Measurements from ENCODE around the gene KANK2. TPM values are rescaled to one million over a fixed set of nuclear protein-coding genes. Genes with fewer than 3 reads are reported as not detected.

The KANK2 gene
- total RNA-seq, 4 donors from 2014 or later, result 28.7 to 117 (median 77.7) TPM

GRCh38 chr19:11221082-11221598 is 23.8 kb upstream of the KANK2 start:
- H3K4me3 ChIP-seq (ENCODE audit: low read depth, poor library complexity, severe bottlenecking), result no peak overlapping the region
- DNase-seq (ENCODE audit: low spot score in 2 of 2), result no peak
- intact Hi-C loops (cut with DNase I; ENCODE audit: low total_unique reads), result no loop called here
- WGBS, 2 donors, result 100% methylated on average over 3 of the region's 3 CpGs
- TF ChIP-seq, protein P1, sequence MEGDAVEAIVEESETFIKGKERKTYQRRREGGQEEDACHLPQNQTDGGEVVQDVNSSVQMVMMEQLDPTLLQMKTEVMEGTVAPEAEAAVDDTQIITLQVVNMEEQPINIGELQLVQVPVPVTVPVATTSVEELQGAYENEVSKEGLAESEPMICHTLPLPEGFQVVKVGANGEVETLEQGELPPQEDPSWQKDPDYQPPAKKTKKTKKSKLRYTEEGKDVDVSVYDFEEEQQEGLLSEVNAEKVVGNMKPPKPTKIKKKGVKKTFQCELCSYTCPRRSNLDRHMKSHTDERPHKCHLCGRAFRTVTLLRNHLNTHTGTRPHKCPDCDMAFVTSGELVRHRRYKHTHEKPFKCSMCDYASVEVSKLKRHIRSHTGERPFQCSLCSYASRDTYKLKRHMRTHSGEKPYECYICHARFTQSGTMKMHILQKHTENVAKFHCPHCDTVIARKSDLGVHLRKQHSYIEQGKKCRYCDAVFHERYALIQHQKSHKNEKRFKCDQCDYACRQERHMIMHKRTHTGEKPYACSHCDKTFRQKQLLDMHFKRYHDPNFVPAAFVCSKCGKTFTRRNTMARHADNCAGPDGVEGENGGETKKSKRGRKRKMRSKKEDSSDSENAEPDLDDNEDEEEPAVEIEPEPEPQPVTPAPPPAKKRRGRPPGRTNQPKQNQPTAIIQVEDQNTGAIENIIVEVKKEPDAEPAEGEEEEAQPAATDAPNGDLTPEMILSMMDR (IDR thresholded peaks at IDR 0.05), result no peak
- TF ChIP-seq POLR2A (IDR thresholded peaks at IDR 0.05), result no peak

- intact Hi-C loops (cut with DNase I; ENCODE audit: low total_unique reads), result no loop called here
- WGBS, 2 donors, result 89 to 91% methylated on average over 6 of the region's 6 CpGs
- no peak for TF ChIP-seq POLR2A (IDR thresholded peaks at IDR 0.05)
- TF ChIP-seq, protein P1 (IDR thresholded peaks at IDR 0.05), result no peak
- no peak overlapping the region for H3K4me3 ChIP-seq (ENCODE audit: low read depth, poor library complexity, severe bottlenecking)
- no peak for DNase-seq (ENCODE audit: low spot score in 2 of 2)
Observed at GRCh38 chr19:11214387-11214786, 17.0 kb upstream of the KANK2 start.

GRCh38 chr19:11210656-11210928 is 13.2 kb upstream of the KANK2 start:
- intact Hi-C loops (cut with DNase I; ENCODE audit: low total_unique reads), result no loop called here
- 93 to 94% methylated on average over 1 of the region's 1 CpG for WGBS, 2 donors
- no peak overlapping the region for H3K4me3 ChIP-seq (ENCODE audit: low read depth, poor library complexity, severe bottlenecking)
- no peak for DNase-seq (ENCODE audit: low spot score in 2 of 2)
- TF ChIP-seq POLR2A (IDR thresholded peaks at IDR 0.05), result no peak
- TF ChIP-seq, protein P1 (IDR thresholded peaks at IDR 0.05), result no peak

- WGBS, 2 donors, result 76 to 84% methylated on average over 2 of the region's 2 CpGs
- intact Hi-C loops (cut with DNase I; ENCODE audit: low total_unique reads), result loop anchor here (10.0 kb wide), 1 partner anchor 85 kb away; no protein-coding TSS in a partner anchor
Observed at GRCh38 chr19:11209839-11210655, 12.7 kb upstream of the KANK2 start.

DNA sequence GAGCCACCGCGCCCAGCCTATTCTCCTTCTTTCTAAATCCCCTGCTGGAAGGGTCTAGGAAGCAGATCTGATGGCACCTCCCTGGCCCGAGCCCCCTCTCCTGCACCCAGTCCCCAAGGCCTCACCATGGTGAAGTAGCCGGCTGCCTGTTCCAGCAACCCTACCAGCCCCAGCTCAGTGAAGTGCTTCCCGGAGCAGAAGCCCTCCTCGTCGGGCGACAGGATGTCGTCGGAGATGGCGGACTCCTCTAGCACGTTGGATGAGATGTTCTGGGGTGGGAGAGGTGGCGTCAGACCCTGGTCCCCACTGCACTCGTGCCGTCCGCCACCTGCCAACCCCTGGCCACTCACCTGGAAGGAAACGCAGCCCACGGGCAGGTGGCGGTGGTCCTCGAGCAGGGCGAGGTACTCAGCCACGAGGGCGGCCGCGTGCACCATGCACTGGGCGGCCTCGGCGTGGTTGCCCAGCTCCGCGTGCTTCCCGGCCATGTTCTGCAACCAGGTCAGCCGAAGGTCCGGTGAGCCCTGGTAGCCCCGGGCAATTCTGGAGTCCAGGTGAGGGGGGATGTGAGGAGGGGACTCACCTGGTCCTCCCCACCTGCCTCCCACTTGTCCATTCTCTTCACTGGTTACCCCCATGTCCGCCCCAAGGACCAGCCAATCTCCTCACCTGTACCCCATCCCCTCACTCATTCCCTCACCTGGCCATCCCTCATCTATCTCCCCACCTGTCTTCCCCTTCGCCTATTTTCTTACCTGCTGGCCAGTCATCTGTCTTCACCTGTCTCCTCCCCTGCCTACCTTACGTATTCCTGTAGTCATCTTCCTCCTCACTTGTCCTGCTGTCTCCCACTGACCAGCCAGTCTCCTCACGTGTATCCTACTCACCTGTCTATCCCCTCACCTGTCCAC is 11.5 kb upstream of the KANK2 start:
- WGBS, 2 donors, result 82 to 89% methylated on average over 34 to 38 of the region's 38 CpGs
- intact Hi-C loops (cut with DNase I; ENCODE audit: low total_unique reads), result loop anchor here (10.0 kb wide), 1 partner anchor 84 kb away; no protein-coding TSS in a partner anchor
- H3K4me3 ChIP-seq (ENCODE audit: low read depth, poor library complexity, severe bottlenecking), result no peak overlapping the region
- TF ChIP-seq, protein P1 (IDR thresholded peaks at IDR 0.05), result no peak
- no peak for TF ChIP-seq POLR2A (IDR thresholded peaks at IDR 0.05)
- DNase-seq (ENCODE audit: low spot score in 2 of 2), result no peak

More at GRCh38 chr19:11209839-11210655, 12.7 kb upstream of the KANK2 start:
- no peak for DNase-seq (ENCODE audit: low spot score in 2 of 2)
- TF ChIP-seq, protein P1 (IDR thresholded peaks at IDR 0.05), result no peak
- TF ChIP-seq POLR2A (IDR thresholded peaks at IDR 0.05), result no peak
- H3K4me3 ChIP-seq (ENCODE audit: low read depth, poor library complexity, severe bottlenecking), result no peak overlapping the region

Measured in lower leg skin (tissue), 4 donors.